SH-SY5Y (cell line): ENCODE data around the gene KRTAP13-3.

Experiments
- GATA2 ChIP-seq: IDR thresholded peaks from 2 replicates; pipeline ENCODE4 v1.6.1; 2011; ENCODE audit warnings: mild to moderate bottlenecking, low read depth, low read length
- GATA3 ChIP-seq: IDR thresholded peaks from 2 replicates; pipeline ENCODE4 v1.6.1; 2011; ENCODE audit warnings: low read depth, mild to moderate bottlenecking, low read length, moderate library complexity

DNA sequence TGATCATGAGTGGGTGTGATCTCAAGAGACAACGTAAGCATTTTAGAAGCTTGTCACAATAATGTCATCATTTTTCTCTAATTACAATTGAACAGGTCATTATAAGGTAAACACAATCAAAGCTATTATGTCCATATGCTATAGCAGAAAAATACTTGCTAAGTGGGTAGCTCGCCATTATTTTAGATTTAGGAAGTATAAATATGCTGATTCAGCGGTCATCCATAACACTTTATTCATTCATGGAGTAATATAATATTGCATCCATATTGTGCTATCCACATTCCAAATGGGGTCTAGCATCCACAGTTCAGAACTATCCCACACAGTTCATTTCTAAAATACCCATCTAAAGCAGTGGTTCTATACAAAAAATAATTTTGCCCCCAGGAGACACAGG is 22.8 kb upstream of the KRTAP13-3 start:
- TF ChIP-seq GATA2 (no peak), GATA3 (no peak)
